NCI-H1417 treated with DMSO at 0.1 percent for 48 hours (cell line): ENCODE results near the gene GALNT9.
"Not testable (repeated sequence)": the region's sequence is repeated elsewhere in the genome, so short reads cannot be mapped to it uniquely, and the experiment has no call there.

ENCODE experiments used
- DNase-seq: peaks from one replicate; lab custom pipeline; 2025; lab: John Stamatoyannopoulos, UW

GALNT9 gene

GRCh38 chr12:132329036-132329719 lies at the start of gene GALNT9:
TSS of gene GALNT9 (minus strand) at chr12:132329589. CDS start at chr12:132329203, 386 bp downstream.
- DNase-seq = no peak

GRCh38 chr12:132379057-132379456 lies 49.7 kb upstream of the GALNT9 start:
- not testable (repeated sequence) for DNase-seq

GRCh38 chr12:132377147-132377546 lies 47.8 kb upstream of the GALNT9 start:
- no peak for DNase-seq

- DNase-seq = no peak
Measured at GRCh38 chr12:132376464-132376830, 47.1 kb upstream of the GALNT9 start.

- no peak for DNase-seq
Measured at GRCh38 chr12:132375747-132376463, 46.5 kb upstream of the GALNT9 start.

- no peak for DNase-seq
Measured at GRCh38 chr12:132374612-132375445, 45.4 kb upstream of the GALNT9 start.

- no peak for DNase-seq
Measured at GRCh38 chr12:132373901-132374611, 44.7 kb upstream of the GALNT9 start.

- no peak for DNase-seq
Measured at GRCh38 chr12:132367852-132368251, 38.5 kb upstream of the GALNT9 start.

- DNase-seq = no peak
Measured at GRCh38 chr12:132367071-132367851, 37.9 kb upstream of the GALNT9 start.

GRCh38 chr12:132366341-132366861 lies 37.0 kb upstream of the GALNT9 start:
- peak; percentile 15 for DNase-seq

GRCh38 chr12:132365226-132365625 lies 35.8 kb upstream of the GALNT9 start:
- DNase-seq = no peak

GRCh38 chr12:132364348-132364902 lies 35.0 kb upstream of the GALNT9 start:
- no peak for DNase-seq

GRCh38 chr12:132363661-132364347 lies 34.4 kb upstream of the GALNT9 start:
- DNase-seq = no peak

- DNase-seq = no peak
Measured at GRCh38 chr12:132362996-132363660, 33.7 kb upstream of the GALNT9 start.

GRCh38 chr12:132360906-132361777 lies 31.8 kb upstream of the GALNT9 start:
- no peak for DNase-seq

GRCh38 chr12:132360410-132360809 lies 31.0 kb upstream of the GALNT9 start:
- no peak for DNase-seq

- DNase-seq = no peak
Measured at GRCh38 chr12:132359971-132360370, 30.6 kb upstream of the GALNT9 start.

- no peak for DNase-seq
Measured at GRCh38 chr12:132359551-132359950, 30.2 kb upstream of the GALNT9 start.
